ENCODE results near the gene TSSC4. TPM values are rescaled to one million over a fixed set of nuclear protein-coding genes. Genes with fewer than 3 reads are reported as not detected.

The TSSC4 gene
- total RNA-seq, 1 donor from 2014 or later: 40.6 TPM

GRCh38 chr11:2450321-2451041, 49.9 kb downstream of the TSSC4 start:
- Histone ChIP-seq H3K4me3 (no peak overlapping the region), H3K9me3 (no peaks in the 10 kb centered on the region), H3K4me1 (peaks cover 23% of the 10 kb centered on the region), H3K36me3 (no peaks in the 10 kb centered on the region), H3K27ac (no peak overlapping the region), H3K27me3 (peaks cover 7% of the 10 kb centered on the region)
- DNase-seq: peak; percentile 59
- intact Hi-C loops (cut with DNase I): no loop called here
- TF ChIP-seq CTCF (IDR thresholded peaks at IDR 0.05): no peak
- no peak for ATAC-seq

- H3K36me3 ChIP-seq: no peaks in the 10 kb centered on the region
- H3K27ac ChIP-seq: no peak overlapping the region
- no peaks in the 10 kb centered on the region for H3K9me3 ChIP-seq
- H3K27me3 ChIP-seq: no peaks in the 10 kb centered on the region
- intact Hi-C loops (cut with DNase I): no loop called here
- TF ChIP-seq CTCF (IDR thresholded peaks at IDR 0.05): no peak
- peak; percentile 55 for DNase-seq
- H3K4me1 ChIP-seq: peaks cover 16% of the 10 kb centered on the region
- H3K4me3 ChIP-seq: no peak overlapping the region
- ATAC-seq: no peak
Observed at GRCh38 chr11:2451336-2451735, 50.8 kb downstream of the TSSC4 start.

GRCh38 chr11:2451916-2452315, 51.4 kb downstream of the TSSC4 start:
- H3K4me1 ChIP-seq: peaks cover 10% of the 10 kb centered on the region
- no peaks in the 10 kb centered on the region for H3K27me3 ChIP-seq
- ATAC-seq (no peak), DNase-seq (peak; percentile 30)
- H3K27ac ChIP-seq: no peak overlapping the region
- intact Hi-C loops (cut with DNase I): no loop called here
- TF ChIP-seq CTCF (IDR thresholded peaks at IDR 0.05): no peak
- H3K4me3 ChIP-seq: no peak overlapping the region
- no peaks in the 10 kb centered on the region for H3K9me3 ChIP-seq
- H3K36me3 ChIP-seq: no peaks in the 10 kb centered on the region

- Histone ChIP-seq H3K9me3 (no peaks in the 10 kb centered on the region), H3K27ac (no peak overlapping the region), H3K4me3 (no peak overlapping the region), H3K4me1 (peaks cover 5% of the 10 kb centered on the region), H3K27me3 (no peaks in the 10 kb centered on the region), H3K36me3 (no peaks in the 10 kb centered on the region)
- intact Hi-C loops (cut with DNase I): no loop called here
- ATAC-seq (no peak), DNase-seq (peak; percentile 47)
- TF ChIP-seq CTCF (IDR thresholded peaks at IDR 0.05): no peak
Observed at GRCh38 chr11:2452321-2453012, 51.9 kb downstream of the TSSC4 start.

- H3K36me3 ChIP-seq: no peaks in the 10 kb centered on the region
- H3K9me3 ChIP-seq: no peaks in the 10 kb centered on the region
- H3K27ac ChIP-seq: no peak overlapping the region
- no peak for DNase-seq
- no peaks in the 10 kb centered on the region for H3K4me1 ChIP-seq
- H3K4me3 ChIP-seq: no peak overlapping the region
- TF ChIP-seq CTCF (IDR thresholded peaks at IDR 0.05): no peak
- ATAC-seq: no peak
- H3K27me3 ChIP-seq: no peaks in the 10 kb centered on the region
- intact Hi-C loops (cut with DNase I): no loop called here
Observed at GRCh38 chr11:2453436-2453835, 52.9 kb downstream of the TSSC4 start.

Other genes starting within 250 kb of the TSSC4 start
- gene INS, start 239.5 kb upstream of the TSSC4 start, total RNA-seq: not detected
- not detected for gene TH, start 228.9 kb upstream of the TSSC4 start, total RNA-seq
- gene ASCL2, start 130.2 kb upstream of the TSSC4 start, total RNA-seq: 2.2 TPM
- 6.5 TPM for gene C11orf21, start 98.8 kb upstream of the TSSC4 start, total RNA-seq
- gene TSPAN32, start 98.7 kb upstream of the TSSC4 start, total RNA-seq: 12.2 TPM
- 801 TPM for gene CD81, start 23.4 kb upstream of the TSSC4 start, total RNA-seq
- not detected for gene TRPM5, start 43.8 kb downstream of the TSSC4 start, total RNA-seq
- 52.9 TPM for gene KCNQ1, start 44.3 kb downstream of the TSSC4 start, total RNA-seq